IPS-18a (cell line): ENCODE data around the gene WDR1.

ENCODE experiments used
- H3K27ac ChIP-seq: one replicate; pipeline ENCODE4 v1.5.1; 2013; ENCODE audit warnings: low read length
- H3K27me3 ChIP-seq: one replicate; pipeline ENCODE4 v1.6.1; 2013; ENCODE audit warnings: mild to moderate bottlenecking, low read length; ENCODE audit not compliant: control insufficient read depth, insufficient read depth
- H3K36me3 ChIP-seq: one replicate; pipeline ENCODE4 v1.6.1; 2013; ENCODE audit warnings: low read depth, low read length; ENCODE audit not compliant: control insufficient read depth
- H3K4me1 ChIP-seq: one replicate; pipeline ENCODE4 v1.6.1; 2013; ENCODE audit warnings: low read depth, low read length; ENCODE audit not compliant: control insufficient read depth
- H3K4me3 ChIP-seq: one replicate; pipeline ENCODE4 v1.5.1; 2013; ENCODE audit warnings: low read length
- H3K9ac ChIP-seq: one replicate; pipeline ENCODE4 v1.6.1; 2013; ENCODE audit warnings: mild to moderate bottlenecking, low read length, moderate library complexity
- H3K9me3 ChIP-seq: one replicate; pipeline ENCODE4 v1.6.1; 2013; ENCODE audit warnings: low read depth, low read length; ENCODE audit not compliant: control insufficient read depth

Gene WDR1

GRCh38 chr4:10101671-10102473 is 14.7 kb downstream of the WDR1 start:
- Histone ChIP-seq H3K36me3 (peaks cover 68% of the 10 kb centered on the region), H3K9me3 (no peaks in the 10 kb centered on the region), H3K4me3 (no peak overlapping the region), H3K27me3 (no peaks in the 10 kb centered on the region), H3K9ac (no peak overlapping the region), H3K4me1 (peaks cover 37% of the 10 kb centered on the region), H3K27ac (no peak overlapping the region)

- Histone ChIP-seq H3K4me3 (no peak overlapping the region), H3K9ac (no peak overlapping the region), H3K27me3 (no peaks in the 10 kb centered on the region), H3K9me3 (no peaks in the 10 kb centered on the region), H3K27ac (no peak overlapping the region), H3K36me3 (peaks cover 76% of the 10 kb centered on the region), H3K4me1 (peaks cover 35% of the 10 kb centered on the region)
Observed at GRCh38 chr4:10100734-10101216, 15.8 kb downstream of the WDR1 start.

GRCh38 chr4:10099499-10100325 is 16.9 kb downstream of the WDR1 start:
- Histone ChIP-seq H3K4me1 (peaks cover 24% of the 10 kb centered on the region), H3K4me3 (no peak overlapping the region), H3K27ac (no peak overlapping the region), H3K27me3 (no peaks in the 10 kb centered on the region), H3K36me3 (peaks cover 80% of the 10 kb centered on the region), H3K9ac (no peak overlapping the region), H3K9me3 (no peaks in the 10 kb centered on the region)

GRCh38 chr4:10098780-10099160 is 17.8 kb downstream of the WDR1 start:
- Histone ChIP-seq H3K9me3 (no peaks in the 10 kb centered on the region), H3K27ac (no peak overlapping the region), H3K36me3 (peaks cover 86% of the 10 kb centered on the region), H3K4me1 (peaks cover 15% of the 10 kb centered on the region), H3K9ac (no peak overlapping the region), H3K27me3 (no peaks in the 10 kb centered on the region), H3K4me3 (no peak overlapping the region)

GRCh38 chr4:10097906-10098779 is 18.5 kb downstream of the WDR1 start:
- Histone ChIP-seq H3K9me3 (no peaks in the 10 kb centered on the region), H3K27ac (no peak overlapping the region), H3K27me3 (no peaks in the 10 kb centered on the region), H3K4me3 (no peak overlapping the region), H3K9ac (no peak overlapping the region), H3K4me1 (peaks cover 10% of the 10 kb centered on the region), H3K36me3 (peaks cover 90% of the 10 kb centered on the region)

GRCh38 chr4:10096978-10097335 is 19.6 kb downstream of the WDR1 start:
- Histone ChIP-seq H3K4me1 (peaks cover 6% of the 10 kb centered on the region), H3K27ac (no peak overlapping the region), H3K9me3 (no peaks in the 10 kb centered on the region), H3K9ac (no peak overlapping the region), H3K27me3 (no peaks in the 10 kb centered on the region), H3K4me3 (no peak overlapping the region), H3K36me3 (peaks cover 85% of the 10 kb centered on the region)

GRCh38 chr4:10096201-10096977 is 20.2 kb downstream of the WDR1 start:
- Histone ChIP-seq H3K4me1 (peaks cover 6% of the 10 kb centered on the region), H3K27ac (no peak overlapping the region), H3K9ac (no peak overlapping the region), H3K27me3 (no peaks in the 10 kb centered on the region), H3K9me3 (no peaks in the 10 kb centered on the region), H3K4me3 (no peak overlapping the region), H3K36me3 (peaks cover 85% of the 10 kb centered on the region)

GRCh38 chr4:10095296-10095991 is 21.2 kb downstream of the WDR1 start:
- Histone ChIP-seq H3K9me3 (no peaks in the 10 kb centered on the region), H3K36me3 (peaks cover 90% of the 10 kb centered on the region), H3K27me3 (no peaks in the 10 kb centered on the region), H3K4me3 (no peak overlapping the region), H3K9ac (no peak overlapping the region), H3K27ac (no peak overlapping the region), H3K4me1 (peaks cover 6% of the 10 kb centered on the region)

- no peak overlapping the region for H3K27ac ChIP-seq
- no peaks in the 10 kb centered on the region for H3K9me3 ChIP-seq
- no peak overlapping the region for H3K4me3 ChIP-seq
- H3K9ac ChIP-seq = no peak overlapping the region
- H3K4me1 ChIP-seq = peaks cover 6% of the 10 kb centered on the region
- H3K36me3 ChIP-seq = peaks cover 90% of the 10 kb centered on the region
- H3K27me3 ChIP-seq = no peaks in the 10 kb centered on the region
Observed at GRCh38 chr4:10094841-10095240, 21.8 kb downstream of the WDR1 start.

GRCh38 chr4:10093801-10094552 is 22.6 kb downstream of the WDR1 start:
- no peak overlapping the region for H3K4me3 ChIP-seq
- H3K27ac ChIP-seq = no peak overlapping the region
- peaks cover 6% of the 10 kb centered on the region for H3K4me1 ChIP-seq
- H3K27me3 ChIP-seq = no peaks in the 10 kb centered on the region
- no peak overlapping the region for H3K9ac ChIP-seq
- no peaks in the 10 kb centered on the region for H3K9me3 ChIP-seq
- peaks cover 86% of the 10 kb centered on the region for H3K36me3 ChIP-seq
